PC-9 (cell line): Measurements from ENCODE around the gene PSMB7.

Experiments
- EZH2 ChIP-seq: fragments of 200-600 bp; sonication (generic); IDR thresholded peaks from 2 replicates; pipeline ENCODE4 v1.8.0; 2017; ENCODE audit warnings: antibody characterized with exemption, low read depth
- TF ChIP-seq, protein P1 (sequence below): fragments of 200-600 bp; sonication (generic); conservative IDR thresholded peaks from 2 replicates; pipeline ENCODE4 v1.6.1; 2017; ENCODE audit warnings: mixed run types, antibody characterized with exemption, mild to moderate bottlenecking, moderate library complexity

DNA sequence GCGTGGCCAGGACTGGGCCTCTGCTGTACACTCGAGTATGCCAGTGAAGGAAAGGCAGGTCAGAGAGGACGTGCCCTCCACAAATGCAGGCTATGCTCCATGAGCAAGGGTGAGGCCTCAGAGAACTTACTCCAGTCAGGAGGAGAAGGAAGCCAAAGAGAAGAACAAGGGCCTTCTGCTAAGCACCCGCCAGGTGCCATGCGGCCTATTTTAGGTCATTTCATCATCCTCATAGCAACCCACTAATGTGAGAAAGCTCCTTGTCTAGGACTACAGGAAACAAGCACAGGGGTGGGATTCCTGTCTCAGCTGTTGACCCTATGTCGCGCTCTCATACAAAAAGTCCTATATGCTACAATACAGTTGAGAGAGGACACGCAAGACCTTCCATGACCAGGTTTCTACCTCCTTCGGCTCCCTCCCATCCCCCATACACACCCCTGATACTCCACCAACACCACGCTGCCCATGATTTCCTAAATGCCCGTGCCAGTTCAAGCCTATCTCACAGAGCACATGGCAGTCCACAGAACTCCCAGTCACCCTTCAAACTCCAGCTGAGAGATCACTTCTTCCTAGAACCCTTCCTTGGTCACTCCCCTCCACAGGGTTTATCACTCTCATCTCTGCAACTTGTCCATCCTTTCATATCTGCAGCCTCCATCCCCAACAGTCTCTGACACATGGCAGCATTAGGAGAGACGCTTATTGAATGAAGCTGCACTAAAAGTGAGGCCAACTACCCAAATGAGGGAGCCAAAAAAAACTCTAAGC, 26.8 kb downstream of the PSMB7 start:
- TF ChIP-seq, protein P1, sequence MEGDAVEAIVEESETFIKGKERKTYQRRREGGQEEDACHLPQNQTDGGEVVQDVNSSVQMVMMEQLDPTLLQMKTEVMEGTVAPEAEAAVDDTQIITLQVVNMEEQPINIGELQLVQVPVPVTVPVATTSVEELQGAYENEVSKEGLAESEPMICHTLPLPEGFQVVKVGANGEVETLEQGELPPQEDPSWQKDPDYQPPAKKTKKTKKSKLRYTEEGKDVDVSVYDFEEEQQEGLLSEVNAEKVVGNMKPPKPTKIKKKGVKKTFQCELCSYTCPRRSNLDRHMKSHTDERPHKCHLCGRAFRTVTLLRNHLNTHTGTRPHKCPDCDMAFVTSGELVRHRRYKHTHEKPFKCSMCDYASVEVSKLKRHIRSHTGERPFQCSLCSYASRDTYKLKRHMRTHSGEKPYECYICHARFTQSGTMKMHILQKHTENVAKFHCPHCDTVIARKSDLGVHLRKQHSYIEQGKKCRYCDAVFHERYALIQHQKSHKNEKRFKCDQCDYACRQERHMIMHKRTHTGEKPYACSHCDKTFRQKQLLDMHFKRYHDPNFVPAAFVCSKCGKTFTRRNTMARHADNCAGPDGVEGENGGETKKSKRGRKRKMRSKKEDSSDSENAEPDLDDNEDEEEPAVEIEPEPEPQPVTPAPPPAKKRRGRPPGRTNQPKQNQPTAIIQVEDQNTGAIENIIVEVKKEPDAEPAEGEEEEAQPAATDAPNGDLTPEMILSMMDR = no peak
- TF ChIP-seq EZH2 = no peak
